CD14-positive monocyte (primary cell): ENCODE results near the gene NOXRED1. TPM values are rescaled to one million over a fixed set of nuclear protein-coding genes. Genes with fewer than 3 reads are reported as not detected.
A peak's percentile ranks its signal among the peaks of the same experiment; 100 is the strongest.

Experiments
- DNase-seq, 3 donors: peaks; one replicate each; pipeline ENCODE4 v3.0.0-alpha.2; 2011 to 2022
- H2AFZ ChIP-seq: 2 replicates; pipeline ENCODE4 v1.6.0; 2012; ENCODE audit warnings: mild to moderate bottlenecking, low read depth, low read length, inconsistent platforms; ENCODE audit not compliant: insufficient read depth, poor library complexity, severe bottlenecking
- H3K27ac ChIP-seq, 2 donors: 1 replicate in 1 of 2; 2 replicates in 1 of 2; pipeline ENCODE4 v1.5.1; 2012 to 2013; ENCODE audit warnings: low read length in 2 of 2, control low read depth in 1 of 2, inconsistent platforms in 1 of 2, low read depth in 1 of 2, mild to moderate bottlenecking in 1 of 2
- H3K27me3 ChIP-seq, 2 donors: one replicate each; pipeline versions ENCODE4 v1.6.0 to v1.6.1; 2011 to 2013; ENCODE audit warnings: low read length in 2 of 2; ENCODE audit not compliant: control insufficient read depth in 2 of 2, insufficient read depth in 2 of 2
- H3K36me3 ChIP-seq, 2 donors: replicated peaks in 1 of 2; 1 replicate in 1 of 2; 2 replicates in 1 of 2; pipeline versions ENCODE4 v1.5.1 to v1.6.1; 2012 to 2013; ENCODE audit warnings: low read length in 2 of 2, control low read depth in 1 of 2, inconsistent platforms in 1 of 2, mild to moderate bottlenecking in 1 of 2; ENCODE audit not compliant: insufficient read depth in 2 of 2, control insufficient read depth in 1 of 2
- H3K4me1 ChIP-seq, 2 donors: 1 replicate in 1 of 2; 2 replicates in 1 of 2; pipeline versions ENCODE4 v1.5.1 to v1.6.1; 2012 to 2013; ENCODE audit warnings: low read length in 2 of 2, control low read depth in 1 of 2, inconsistent platforms in 1 of 2, mild to moderate bottlenecking in 1 of 2, moderate library complexity in 1 of 2; ENCODE audit not compliant: insufficient read depth in 2 of 2, control insufficient read depth in 1 of 2
- H3K4me2 ChIP-seq: replicated peaks from 2 replicates; pipeline ENCODE3; 2012; ENCODE audit warnings: low read length, moderate library complexity, mild to moderate bottlenecking; ENCODE audit not compliant: poor library complexity, severe bottlenecking; ENCODE audit errors: extremely low read depth
- H3K4me3 ChIP-seq, 3 experiments: fragments of 200-600 bp in 1 of 3; sonication (generic) in 1 of 3; replicated peaks in 1 of 3; 1 replicate in 2 of 3; 2 replicates in 1 of 3; pipeline ENCODE4 v1.5.1; 2011 to 2013; ENCODE audit warnings: low read length in 3 of 3, mild to moderate bottlenecking in 3 of 3, control low read depth in 2 of 3, low read depth in 2 of 3, inconsistent platforms in 1 of 3, moderate library complexity in 1 of 3
- H3K79me2 ChIP-seq: 2 replicates; pipeline ENCODE4 v1.6.0; 2012; ENCODE audit warnings: mild to moderate bottlenecking, control low read depth, inconsistent platforms, low read length, moderate library complexity; ENCODE audit not compliant: insufficient read depth
- H3K9ac ChIP-seq: 2 replicates; pipeline ENCODE4 v1.6.0; 2017; ENCODE audit warnings: low read length, mild to moderate bottlenecking; ENCODE audit not compliant: insufficient read depth, poor library complexity, severe bottlenecking
- H3K9me3 ChIP-seq, 2 donors: replicated peaks in 1 of 2; 1 replicate in 1 of 2; 2 replicates in 1 of 2; pipeline versions ENCODE4 v1.5.1 to v1.6.1; 2012 to 2013; ENCODE audit warnings: low read length in 2 of 2, control low read depth in 1 of 2; ENCODE audit not compliant: control insufficient read depth in 1 of 2, insufficient read depth in 1 of 2
- H4K20me1 ChIP-seq: 2 replicates; pipeline ENCODE4 v1.6.0; 2012; ENCODE audit warnings: mild to moderate bottlenecking, low read length, control low read depth, moderate library complexity; ENCODE audit not compliant: insufficient read depth
- H3K27ac Mint-ChIP-seq, 7 donors: one replicate each; pipeline ENCODE4 v1.8.0; 2020; ENCODE audit warnings: mild to moderate bottlenecking in 7 of 7, mixed read lengths in 7 of 7, moderate library complexity in 6 of 7, inconsistent platforms in 2 of 7
- H3K27me3 Mint-ChIP-seq, 3 donors: one replicate each; pipeline ENCODE4 v1.8.0; 2021 to 2022; ENCODE audit warnings: low read depth in 3 of 3, mild to moderate bottlenecking in 3 of 3, mixed read lengths in 3 of 3, moderate library complexity in 3 of 3, inconsistent platforms in 1 of 3
- H3K36me3 Mint-ChIP-seq, 2 donors: one replicate each; pipeline ENCODE4 v1.8.0; 2020; ENCODE audit warnings: mixed read lengths in 2 of 2, inconsistent platforms in 1 of 2, mild to moderate bottlenecking in 1 of 2
- H3K4me1 Mint-ChIP-seq: one replicate; pipeline ENCODE4 v1.8.0; 2020; ENCODE audit warnings: mild to moderate bottlenecking, mixed read lengths
- H3K4me3 Mint-ChIP-seq, 2 donors: one replicate each; pipeline ENCODE4 v1.8.0; 2020; ENCODE audit warnings: mild to moderate bottlenecking in 2 of 2, mixed read lengths in 2 of 2, moderate library complexity in 1 of 2
- H3K9me3 Mint-ChIP-seq, 7 donors: one replicate each; pipeline ENCODE4 v1.8.0; 2020 to 2022; ENCODE audit warnings: mixed read lengths in 7 of 7, mild to moderate bottlenecking in 6 of 7, moderate library complexity in 6 of 7, inconsistent platforms in 2 of 7
- WGBS: methylation state at CpG from one replicate; pipeline ENCODE4 v1.1.5; 2013; ENCODE audit warnings: missing lambda C conversion rate; ENCODE audit not compliant: insufficient coverage; 5-methylcytosine and 5-hydroxymethylcytosine counted together
- intact Hi-C, 2 donors: fragments of 100-400 bp; cut with micrococcal nuclease; formaldehyde crosslinking; loops; one replicate each; pipeline versions ENCODE4 v1.15.0 to v1.15.1; 2023
- polyA plus RNA-seq, 3 donors: library from polyadenylated mRNA; depleted of rRNA in 1 of 3; unstranded in 2 of 3; stranded (reverse) in 1 of 3; fragments of 300-500 nt in 2 of 3; fragments of >200 nt in 1 of 3; fragmentation: Illumina TruSeq in 2 of 3; gene quantifications; 1 replicate in 2 of 3; 2 replicates in 1 of 3; pipeline ENCODE4 v1.2.3, GENCODE V29; 2012 to 2021
- TF ChIP-seq, protein P1 (sequence below): fragments of 200-600 bp; IDR thresholded peaks from one replicate; pipeline ENCODE4 v1.8.0; 2022; ENCODE audit warnings: antibody characterized with exemption, mild to moderate bottlenecking

The NOXRED1 gene
- polyA plus RNA-seq, 3 donors: 0.39 TPM; not detected in 2

DNA sequence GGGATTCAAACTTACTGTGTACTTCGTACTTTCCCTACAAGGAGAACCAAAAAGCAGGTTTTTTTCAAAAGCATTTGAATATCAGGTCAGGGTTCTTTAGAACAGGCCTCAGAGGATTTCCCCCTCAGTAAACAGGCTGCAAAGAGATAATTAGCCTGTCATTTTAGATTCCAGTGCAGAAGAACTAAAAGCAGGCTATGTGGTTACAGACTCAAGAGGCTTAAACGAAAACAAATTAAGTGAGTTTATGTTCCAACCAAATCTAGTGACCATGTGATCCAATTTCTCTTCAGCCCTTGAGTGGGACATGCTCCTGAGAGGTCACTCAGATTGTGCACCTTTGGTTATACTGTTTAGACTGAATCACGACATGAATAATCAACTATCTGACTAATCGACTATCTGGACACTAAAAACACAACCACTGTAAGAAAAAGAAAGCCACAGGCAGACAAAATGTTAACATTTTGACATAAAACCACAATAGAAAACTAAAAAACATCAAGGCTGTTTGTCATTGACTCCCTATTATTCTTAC is 51.0 kb downstream of the NOXRED1 start:
- peaks cover 85% of the 10 kb centered on the region for H3K79me2 ChIP-seq
- WGBS: 0% methylated on average over 1 of the region's 4 CpGs
- TF ChIP-seq, protein P1, sequence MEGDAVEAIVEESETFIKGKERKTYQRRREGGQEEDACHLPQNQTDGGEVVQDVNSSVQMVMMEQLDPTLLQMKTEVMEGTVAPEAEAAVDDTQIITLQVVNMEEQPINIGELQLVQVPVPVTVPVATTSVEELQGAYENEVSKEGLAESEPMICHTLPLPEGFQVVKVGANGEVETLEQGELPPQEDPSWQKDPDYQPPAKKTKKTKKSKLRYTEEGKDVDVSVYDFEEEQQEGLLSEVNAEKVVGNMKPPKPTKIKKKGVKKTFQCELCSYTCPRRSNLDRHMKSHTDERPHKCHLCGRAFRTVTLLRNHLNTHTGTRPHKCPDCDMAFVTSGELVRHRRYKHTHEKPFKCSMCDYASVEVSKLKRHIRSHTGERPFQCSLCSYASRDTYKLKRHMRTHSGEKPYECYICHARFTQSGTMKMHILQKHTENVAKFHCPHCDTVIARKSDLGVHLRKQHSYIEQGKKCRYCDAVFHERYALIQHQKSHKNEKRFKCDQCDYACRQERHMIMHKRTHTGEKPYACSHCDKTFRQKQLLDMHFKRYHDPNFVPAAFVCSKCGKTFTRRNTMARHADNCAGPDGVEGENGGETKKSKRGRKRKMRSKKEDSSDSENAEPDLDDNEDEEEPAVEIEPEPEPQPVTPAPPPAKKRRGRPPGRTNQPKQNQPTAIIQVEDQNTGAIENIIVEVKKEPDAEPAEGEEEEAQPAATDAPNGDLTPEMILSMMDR: no peak
- H3K4me2 ChIP-seq: no peak overlapping the region
- H3K9ac ChIP-seq: no peak overlapping the region
- intact Hi-C loops: no loop called here
- Mint-ChIP-seq H3K36me3 (peaks cover 6 to 12% of the 10 kb centered on the region in 2 donors), H3K4me1 (peaks cover 42% of the 10 kb centered on the region), H3K9me3 (peaks cover 0 to 2% (median 0%) of the 10 kb centered on the region in 7 donors), H3K27ac (no peak overlapping the region), H3K27me3 (no peaks in the 10 kb centered on the region), H3K4me3 (no peak overlapping the region)
- no peaks in the 10 kb centered on the region for H3K36me3 ChIP-seq
- H3K4me3 ChIP-seq: no peak overlapping the region
- H3K27me3 ChIP-seq: no peaks in the 10 kb centered on the region
- peaks cover 17 to 23% of the 10 kb centered on the region in 2 donors for H3K4me1 ChIP-seq
- peaks cover 8% of the 10 kb centered on the region for H4K20me1 ChIP-seq
- no peaks in the 10 kb centered on the region for H3K9me3 ChIP-seq
- no peak overlapping the region for H2AFZ ChIP-seq
- DNase-seq: no peak
- H3K27ac ChIP-seq: no peak overlapping the region

DNA sequence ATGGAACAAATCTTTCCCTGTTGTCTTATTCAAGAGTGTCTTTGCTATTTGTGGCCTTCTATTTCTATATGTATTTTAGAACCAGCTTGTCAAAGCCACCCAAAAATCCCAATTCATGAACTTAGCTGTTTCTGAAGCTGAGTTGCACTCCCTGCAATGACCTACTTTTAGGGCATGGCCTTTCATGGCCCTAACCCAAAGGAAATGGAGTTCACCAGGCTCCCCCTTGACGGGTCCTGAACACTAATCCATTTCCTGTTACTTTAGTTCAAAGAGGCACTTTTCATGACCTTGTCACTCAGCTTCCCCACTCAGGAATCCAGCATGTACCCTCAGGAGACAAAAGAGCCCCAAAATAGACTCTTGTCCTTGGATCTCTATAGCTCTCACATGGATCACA is 54.0 kb downstream of the NOXRED1 start:
- 18% methylated on average over 1 of the region's 1 CpG for WGBS
- Mint-ChIP-seq H3K36me3 (peaks cover 11 to 15% of the 10 kb centered on the region in 2 donors), H3K4me3 (no peak overlapping the region), H3K9me3 (peaks cover 0 to 2% (median 0%) of the 10 kb centered on the region in 7 donors), H3K27ac (peak overlapping the region in 1 of 7 donors; percentile 38), H3K27me3 (no peaks in the 10 kb centered on the region), H3K4me1 (peaks cover 31% of the 10 kb centered on the region)
- Histone ChIP-seq H3K79me2 (peaks cover 89% of the 10 kb centered on the region), H3K4me3 (no peak overlapping the region), H3K9me3 (no peaks in the 10 kb centered on the region), H3K9ac (no peak overlapping the region), H3K36me3 (no peaks in the 10 kb centered on the region), H2AFZ (no peak overlapping the region), H3K4me1 (peaks cover 2 to 3% of the 10 kb centered on the region in 2 donors), H4K20me1 (peaks cover 4% of the 10 kb centered on the region), H3K27me3 (no peaks in the 10 kb centered on the region), H3K27ac (no peak overlapping the region), H3K4me2 (no peak overlapping the region)
- intact Hi-C loops: no loop called here
- no peak for DNase-seq
- TF ChIP-seq, protein P1: no peak
